Naive thymus-derived CD4-positive, alpha-beta T cell (primary cell): ENCODE results near the gene C13orf42. TPM values are rescaled to one million over a fixed set of nuclear protein-coding genes. Genes with fewer than 3 reads are reported as not detected.

Experiments used
- ATAC-seq: fragments of 150-1000 bp; cut with Tn5 transposase; 2 replicates; pipeline ENCODE4 v1.10.0; 2021; ENCODE audit warnings: mild to moderate bottlenecking, moderate library complexity
- CTCF ChIA-PET: fragments of 350-600 bp; sonication (Branson Sonifier 250); formaldehyde crosslinking; loops from one replicate; lab custom pipeline; 2021; ENCODE audit warnings: antibody characterized with exemption; lab: Charles Lee
- POLR2A ChIA-PET: fragments of 350-600 bp; sonication (Branson Sonifier 250); formaldehyde crosslinking; loops from one replicate; lab custom pipeline; 2021; ENCODE audit warnings: antibody characterized with exemption, inconsistent platforms; lab: Charles Lee
- DNase-seq, 9 donors: peaks; one replicate each; pipeline versions ENCODE4 v3.0.0 to v3.0.0-alpha.2; 2020 to 2022; ENCODE audit warnings: mixed read lengths in 1 of 9
- H3K27ac ChIP-seq: one replicate; pipeline ENCODE4 v1.7.0; 2013; ENCODE audit warnings: mild to moderate bottlenecking, low read depth, low read length, moderate library complexity
- H3K27me3 ChIP-seq, 2 donors: one replicate each; pipeline ENCODE4 v1.7.0; 2013; ENCODE audit warnings: low read length in 2 of 2, mild to moderate bottlenecking in 2 of 2, moderate library complexity in 2 of 2; ENCODE audit not compliant: control insufficient read depth in 2 of 2, insufficient read depth in 2 of 2
- H3K36me3 ChIP-seq, 3 experiments: 1 replicate in 2 of 3; 2 replicates in 1 of 3; pipeline ENCODE4 v1.7.0; 2013; ENCODE audit warnings: low read length in 3 of 3, mild to moderate bottlenecking in 3 of 3, moderate library complexity in 1 of 3; ENCODE audit not compliant: insufficient read depth in 3 of 3, control insufficient read depth in 2 of 3
- H3K4me1 ChIP-seq, 2 donors: one replicate each; pipeline ENCODE4 v1.7.0; 2013; ENCODE audit warnings: low read length in 2 of 2, mild to moderate bottlenecking in 2 of 2, moderate library complexity in 1 of 2; ENCODE audit not compliant: control insufficient read depth in 2 of 2, insufficient read depth in 2 of 2
- H3K4me3 ChIP-seq: 2 replicates; pipeline ENCODE4 v1.7.0; 2013; ENCODE audit warnings: mild to moderate bottlenecking, low read length
- H3K9me3 ChIP-seq, 3 experiments: 1 replicate in 2 of 3; 2 replicates in 1 of 3; pipeline ENCODE4 v1.7.0; 2013; ENCODE audit warnings: low read length in 3 of 3; ENCODE audit not compliant: control insufficient read depth in 2 of 3
- H3K27ac Mint-ChIP-seq, 9 donors: one replicate each; pipeline ENCODE4 v1.8.0; 2020 to 2022; ENCODE audit warnings: mixed read lengths in 9 of 9, mild to moderate bottlenecking in 8 of 9, moderate library complexity in 5 of 9, inconsistent platforms in 2 of 9
- H3K27me3 Mint-ChIP-seq, 5 donors: one replicate each; pipeline ENCODE4 v1.8.0; 2021 to 2022; ENCODE audit warnings: mixed read lengths in 5 of 5, mild to moderate bottlenecking in 1 of 5
- H3K36me3 Mint-ChIP-seq, 5 donors: one replicate each; pipeline ENCODE4 v1.8.0; 2020 to 2022; ENCODE audit warnings: mixed read lengths in 5 of 5, mild to moderate bottlenecking in 3 of 5, inconsistent platforms in 1 of 5
- H3K4me1 Mint-ChIP-seq, 7 donors: one replicate each; pipeline ENCODE4 v1.8.0; 2020 to 2022; ENCODE audit warnings: mixed read lengths in 7 of 7, mild to moderate bottlenecking in 3 of 7, inconsistent platforms in 1 of 7
- H3K4me3 Mint-ChIP-seq, 10 donors: one replicate each; pipeline ENCODE4 v1.8.0; 2020 to 2022; ENCODE audit warnings: mild to moderate bottlenecking in 10 of 10, mixed read lengths in 10 of 10, moderate library complexity in 6 of 10, inconsistent platforms in 2 of 10
- H3K9me3 Mint-ChIP-seq, 11 donors: one replicate each; pipeline ENCODE4 v1.8.0; 2020 to 2022; ENCODE audit warnings: mixed read lengths in 11 of 11, mild to moderate bottlenecking in 4 of 11, inconsistent platforms in 1 of 11, moderate library complexity in 1 of 11
- intact Hi-C, 2 donors: fragments of 100-400 bp; cut with micrococcal nuclease; formaldehyde crosslinking; loops; one replicate each; pipeline ENCODE4 v1.15.1; 2023
- polyA plus RNA-seq, 2 donors: library from polyadenylated mRNA; unstranded; fragments of 300-500 nt; fragmentation: Illumina TruSeq; gene quantifications; one replicate each; pipeline ENCODE4 v1.2.3, GENCODE V29; 2021
- total RNA-seq, 6 experiments: library from RNA in 5 of 6; stranded (reverse) in 5 of 6; gene quantifications; 1 replicate in 5 of 6; 2 replicates in 1 of 6; pipeline ENCODE4 v1.2.3 and lab custom pipeline; 2021 to 2026

Gene C13orf42
- total RNA-seq (not detected), polyA plus RNA-seq (not detected), total RNA-seq (lab: John Stamatoyannopoulos, UW) (not detected)

- peaks cover 0 to 23% (median 16%) of the 10 kb centered on the region in 5 donors for H3K27me3 Mint-ChIP-seq
- H3K4me1 Mint-ChIP-seq: no peaks in the 10 kb centered on the region
- ATAC-seq (no peak), DNase-seq (no peak)
- no peak within 1 kb of the TSS for H3K27ac ChIP-seq
- intact Hi-C loops: no loop called here
- H3K9me3 Mint-ChIP-seq: peaks cover 0 to 4% (median 0%) of the 10 kb centered on the region in 11 donors
- no peak within 1 kb of the TSS for H3K4me3 ChIP-seq
- no peaks in the 10 kb centered on the region for H3K9me3 ChIP-seq
- ChIA-PET CTCF (no interaction called here), POLR2A (no interaction called here)
- no peaks in the 10 kb centered on the region for H3K27me3 ChIP-seq
- H3K4me1 ChIP-seq: no peaks in the 10 kb centered on the region
- H3K27ac Mint-ChIP-seq: no peak within 1 kb of the TSS
- no peaks in the 10 kb centered on the region for H3K36me3 ChIP-seq
- H3K4me3 Mint-ChIP-seq: no peak within 1 kb of the TSS
- no peaks in the 10 kb centered on the region for H3K36me3 Mint-ChIP-seq
These were observed at the start of gene C13orf42 for GRCh38 chr13:51111174-51111573. C13orf42 (minus strand) TSS chr13:51111274; CDS start chr13:51111209, 65 bp downstream.

GRCh38 chr13:51158880-51159518 lies 47.9 kb upstream of the C13orf42 start:
- peaks cover 0 to 26% (median 12%) of the 10 kb centered on the region in 5 donors for H3K27me3 Mint-ChIP-seq
- no peaks in the 10 kb centered on the region for H3K36me3 Mint-ChIP-seq
- intact Hi-C loops: no loop called here
- H3K4me3 Mint-ChIP-seq: no peak overlapping the region
- CTCF ChIA-PET: no interaction called here
- POLR2A ChIA-PET: no interaction called here
- H3K4me3 ChIP-seq: no peak overlapping the region
- H3K4me1 ChIP-seq: no peaks in the 10 kb centered on the region
- no peaks in the 10 kb centered on the region for H3K36me3 ChIP-seq
- H3K27me3 ChIP-seq: no peaks in the 10 kb centered on the region
- no peak overlapping the region for H3K27ac Mint-ChIP-seq
- H3K27ac ChIP-seq: no peak overlapping the region
- H3K9me3 Mint-ChIP-seq: no peaks in the 10 kb centered on the region
- ATAC-seq (no peak), DNase-seq (no peak)
- H3K4me1 Mint-ChIP-seq: peaks cover 0 to 8% (median 0%) of the 10 kb centered on the region in 7 donors
- no peaks in the 10 kb centered on the region for H3K9me3 ChIP-seq

GRCh38 chr13:51158365-51158764 lies 47.3 kb upstream of the C13orf42 start:
- intact Hi-C loops: no loop called here
- no peak for ATAC-seq
- POLR2A ChIA-PET: no interaction called here
- H3K4me1 Mint-ChIP-seq: peaks cover 0 to 10% (median 0%) of the 10 kb centered on the region in 7 donors
- no peaks in the 10 kb centered on the region for H3K27me3 ChIP-seq
- H3K36me3 Mint-ChIP-seq: no peaks in the 10 kb centered on the region
- CTCF ChIA-PET: no interaction called here
- DNase-seq: no peak
- no peak overlapping the region for H3K27ac Mint-ChIP-seq
- no peaks in the 10 kb centered on the region for H3K9me3 ChIP-seq
- no peaks in the 10 kb centered on the region for H3K36me3 ChIP-seq
- no peak overlapping the region for H3K4me3 ChIP-seq
- H3K4me1 ChIP-seq: no peaks in the 10 kb centered on the region
- no peaks in the 10 kb centered on the region for H3K9me3 Mint-ChIP-seq
- H3K4me3 Mint-ChIP-seq: no peak overlapping the region
- no peak overlapping the region for H3K27ac ChIP-seq
- H3K27me3 Mint-ChIP-seq: peaks cover 0 to 26% (median 9%) of the 10 kb centered on the region in 5 donors

GRCh38 chr13:51156648-51157047 lies 45.6 kb upstream of the C13orf42 start:
- no peak for DNase-seq
- peaks cover 0 to 23% (median 9%) of the 10 kb centered on the region in 5 donors for H3K27me3 Mint-ChIP-seq
- no peaks in the 10 kb centered on the region for H3K36me3 Mint-ChIP-seq

GRCh38 chr13:51155776-51156515 lies 44.9 kb upstream of the C13orf42 start:
- H3K27me3 ChIP-seq: no peaks in the 10 kb centered on the region
- peaks cover 0 to 26% (median 12%) of the 10 kb centered on the region in 5 donors for H3K27me3 Mint-ChIP-seq
- no peaks in the 10 kb centered on the region for H3K9me3 Mint-ChIP-seq
- no peak overlapping the region for H3K27ac Mint-ChIP-seq
- no peaks in the 10 kb centered on the region for H3K36me3 Mint-ChIP-seq
- ATAC-seq: no peak
- H3K4me1 Mint-ChIP-seq: peaks cover 0 to 10% (median 0%) of the 10 kb centered on the region in 7 donors
- no peak overlapping the region for H3K27ac ChIP-seq
- no peak overlapping the region for H3K4me3 Mint-ChIP-seq
- H3K4me1 ChIP-seq: no peaks in the 10 kb centered on the region
- H3K9me3 ChIP-seq: no peaks in the 10 kb centered on the region
- H3K36me3 ChIP-seq: no peaks in the 10 kb centered on the region
- POLR2A ChIA-PET: no interaction called here
- no peak overlapping the region for H3K4me3 ChIP-seq
- CTCF ChIA-PET: no interaction called here
- no peak for DNase-seq
- intact Hi-C loops: no loop called here

More at GRCh38 chr13:51156648-51157047, 45.6 kb upstream of the C13orf42 start:
- Mint-ChIP-seq H3K4me3 (no peak overlapping the region), H3K4me1 (peaks cover 0 to 10% (median 0%) of the 10 kb centered on the region in 7 donors), H3K9me3 (no peaks in the 10 kb centered on the region), H3K27ac (no peak overlapping the region)
- intact Hi-C loops: no loop called here
- Histone ChIP-seq H3K4me3 (no peak overlapping the region), H3K36me3 (no peaks in the 10 kb centered on the region), H3K9me3 (no peaks in the 10 kb centered on the region), H3K4me1 (no peaks in the 10 kb centered on the region), H3K27ac (no peak overlapping the region), H3K27me3 (no peaks in the 10 kb centered on the region)
- ChIA-PET CTCF (no interaction called here), POLR2A (no interaction called here)
- ATAC-seq: no peak

GRCh38 chr13:51155161-51155560 lies 44.1 kb upstream of the C13orf42 start:
- Mint-ChIP-seq H3K36me3 (no peaks in the 10 kb centered on the region), H3K4me1 (peaks cover 0 to 10% (median 0%) of the 10 kb centered on the region in 7 donors), H3K27ac (no peak overlapping the region), H3K4me3 (no peak overlapping the region), H3K27me3 (peaks cover 0 to 29% (median 15%) of the 10 kb centered on the region in 5 donors), H3K9me3 (no peaks in the 10 kb centered on the region)
- Histone ChIP-seq H3K9me3 (no peaks in the 10 kb centered on the region), H3K36me3 (no peaks in the 10 kb centered on the region), H3K27ac (no peak overlapping the region), H3K4me3 (no peak overlapping the region), H3K27me3 (no peaks in the 10 kb centered on the region), H3K4me1 (no peaks in the 10 kb centered on the region)
- ATAC-seq: no peak
- ChIA-PET POLR2A (no interaction called here), CTCF (no interaction called here)
- no peak for DNase-seq
- intact Hi-C loops: no loop called here
